Renal cortex interstitium (tissue), 15 donors: ENCODE results near the gene KIF2B. TPM values are rescaled to one million over a fixed set of nuclear protein-coding genes. Genes with fewer than 3 reads are reported as not detected.
"Not testable (repeated sequence)": the region's sequence is repeated elsewhere in the genome, so short reads cannot be mapped to it uniquely, and the experiment has no call there.

ENCODE experiments used
- DNase-seq, 11 donors: peaks; one replicate each; pipeline ENCODE4 v3.0.0-alpha.2; 2013; ENCODE audit warnings: low read depth in 9 of 11, low spot score in 4 of 11; ENCODE audit errors: extremely low read depth in 1 of 11
- long read RNA-seq, 16 experiments: transcript quantifications; one replicate each; lab custom pipeline, GENCODE V29; 2026
- polyA plus RNA-seq, 3 donors: library from polyadenylated mRNA; unstranded; fragments of 120-200 nt; gene quantifications; one replicate each; pipeline ENCODE4 v1.2.1, GENCODE V29; 2013; ENCODE audit not compliant: insufficient read length in 3 of 3

KIF2B gene, protein sequence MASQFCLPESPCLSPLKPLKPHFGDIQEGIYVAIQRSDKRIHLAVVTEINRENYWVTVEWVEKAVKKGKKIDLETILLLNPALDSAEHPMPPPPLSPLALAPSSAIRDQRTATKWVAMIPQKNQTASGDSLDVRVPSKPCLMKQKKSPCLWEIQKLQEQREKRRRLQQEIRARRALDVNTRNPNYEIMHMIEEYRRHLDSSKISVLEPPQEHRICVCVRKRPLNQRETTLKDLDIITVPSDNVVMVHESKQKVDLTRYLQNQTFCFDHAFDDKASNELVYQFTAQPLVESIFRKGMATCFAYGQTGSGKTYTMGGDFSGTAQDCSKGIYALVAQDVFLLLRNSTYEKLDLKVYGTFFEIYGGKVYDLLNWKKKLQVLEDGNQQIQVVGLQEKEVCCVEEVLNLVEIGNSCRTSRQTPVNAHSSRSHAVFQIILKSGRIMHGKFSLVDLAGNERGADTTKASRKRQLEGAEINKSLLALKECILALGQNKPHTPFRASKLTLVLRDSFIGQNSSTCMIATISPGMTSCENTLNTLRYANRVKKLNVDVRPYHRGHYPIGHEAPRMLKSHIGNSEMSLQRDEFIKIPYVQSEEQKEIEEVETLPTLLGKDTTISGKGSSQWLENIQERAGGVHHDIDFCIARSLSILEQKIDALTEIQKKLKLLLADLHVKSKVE
- polyA plus RNA-seq, result not detected
- long read RNA-seq, donor 1, result 0 reads
- long read RNA-seq, donor 2, partial matches to known transcripts, result 0 of 1 reads
- long read RNA-seq, donor 2, other reads (novel, unspliced or antisense), result 0 of 1 reads
- long read RNA-seq, donor 3, result 0 reads
- long read RNA-seq, donor 4, result 0 reads
- long read RNA-seq, donor 5, result 0 reads
- long read RNA-seq, donor 6, result 0 reads
- long read RNA-seq, donor 7, result 0 reads
- long read RNA-seq, donor 8, result 0 reads
- long read RNA-seq, donor 9, result 0 reads
- long read RNA-seq, donor 10, partial matches to known transcripts, result 0 of 1 reads
- long read RNA-seq, donor 10, other reads (novel, unspliced or antisense), result 0 of 1 reads
- long read RNA-seq, donor 11, result 0 reads
- long read RNA-seq, donor 12, result 0 reads
- long read RNA-seq, donor 13, result 0 reads
- long read RNA-seq, donor 14, result 0 reads
- long read RNA-seq, donor 15, result 0 reads
- long read RNA-seq, donor 16, result 0 reads

DNA sequence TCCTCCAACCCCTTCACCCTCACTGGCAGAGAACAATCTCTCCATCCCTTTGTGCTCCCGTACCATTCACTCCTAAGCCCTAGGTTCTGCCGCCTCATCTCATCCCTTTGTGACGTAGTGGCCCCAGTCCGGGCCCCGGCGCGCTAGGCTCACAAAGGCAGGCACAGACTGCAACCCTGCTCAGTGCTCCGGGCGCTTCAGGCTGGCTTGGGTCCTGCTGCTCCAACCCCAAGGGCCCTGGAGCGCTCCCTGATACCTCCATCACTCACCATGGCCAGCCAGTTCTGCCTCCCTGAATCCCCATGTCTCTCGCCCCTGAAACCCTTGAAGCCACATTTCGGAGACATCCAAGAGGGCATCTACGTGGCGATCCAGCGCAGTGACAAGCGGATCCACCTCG is at the start of gene KIF2B:
Gene KIF2B (plus strand): TSS at position 164 of the 400 bp plus-strand sequence. CDS start 107 bp downstream, at position 271.
- no peak for DNase-seq

DNA sequence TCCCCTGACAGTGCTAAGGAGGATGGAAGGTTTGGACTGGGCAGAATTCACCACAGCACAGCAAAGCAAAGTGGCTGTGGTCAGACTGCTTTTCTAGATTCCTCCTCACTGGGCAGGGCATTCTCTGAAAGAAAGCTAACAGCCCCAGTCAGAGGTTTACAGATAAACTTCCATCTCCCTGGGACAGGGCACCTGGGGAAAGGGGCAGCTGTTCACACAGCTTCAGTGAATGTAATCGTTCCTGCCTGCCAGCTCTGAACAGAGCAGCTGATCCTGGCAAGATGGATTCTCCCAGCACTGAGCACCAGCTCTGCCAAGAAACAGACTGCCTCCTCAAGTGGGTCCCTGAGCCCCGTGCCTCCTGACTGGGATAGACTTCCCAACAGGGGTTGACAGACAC is 42.4 kb upstream of the KIF2B start:
- DNase-seq, result no peak

DNA sequence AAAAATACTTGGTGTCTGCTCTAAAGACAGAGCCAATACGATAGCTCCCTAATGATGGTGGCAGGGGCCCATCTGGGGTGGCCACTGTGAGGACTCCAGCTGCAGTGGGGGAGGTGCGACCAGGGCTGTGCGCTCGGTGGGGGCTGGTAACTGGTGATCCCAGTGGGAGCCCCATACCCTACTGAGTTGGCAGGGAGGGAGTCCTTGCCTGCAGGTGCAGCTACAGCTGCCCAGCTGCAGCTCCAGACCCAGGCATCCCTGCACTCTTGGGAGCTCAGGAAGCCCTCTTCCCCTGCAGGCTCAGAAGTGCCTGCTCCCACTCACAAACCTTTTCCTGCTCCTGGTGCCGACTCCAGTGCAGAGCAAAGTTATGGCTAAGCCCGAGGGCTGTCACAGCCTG is 31.2 kb upstream of the KIF2B start:
- DNase-seq, result no peak

DNA sequence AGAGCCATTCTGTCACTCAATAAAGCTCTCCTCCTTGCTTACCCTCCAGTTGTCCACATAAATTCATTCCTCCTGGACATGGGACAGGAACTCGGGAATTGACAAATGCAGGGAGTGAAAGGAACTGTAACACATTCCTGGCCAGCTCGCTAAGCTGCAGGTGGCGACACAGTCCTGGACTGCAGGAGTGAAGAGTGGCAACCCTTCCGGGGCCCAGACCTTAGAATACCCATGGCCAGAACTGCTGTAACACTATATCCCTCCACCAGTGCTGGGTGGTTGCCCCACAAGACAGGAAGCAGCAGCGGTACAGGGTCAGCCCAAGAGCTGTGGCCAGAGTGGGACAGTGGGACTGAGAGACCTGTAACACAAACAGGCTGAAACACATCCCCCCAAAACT is 30.3 kb upstream of the KIF2B start:
- DNase-seq, result no peak

DNA sequence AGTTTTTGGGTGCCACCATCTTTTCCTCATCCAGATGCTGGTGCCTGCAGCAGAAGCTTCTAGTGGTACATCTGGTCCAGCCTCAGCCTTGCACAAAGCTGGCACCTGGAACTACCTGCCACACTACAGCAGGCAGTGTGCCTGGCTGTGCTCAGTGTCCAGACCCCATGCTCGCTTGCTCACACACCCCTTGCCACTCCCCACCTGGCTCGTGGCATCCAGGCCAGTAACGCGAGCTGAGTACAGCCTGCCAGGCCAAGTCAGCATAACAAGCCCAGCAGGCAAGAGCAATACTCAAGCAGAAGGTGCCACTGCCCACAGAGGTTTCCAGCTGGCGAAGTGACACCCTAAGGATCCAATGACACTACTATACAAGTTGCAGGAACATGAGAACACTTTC is 29.7 kb upstream of the KIF2B start:
- peak in 3 of 11 donors; percentile 2 for DNase-seq

DNA sequence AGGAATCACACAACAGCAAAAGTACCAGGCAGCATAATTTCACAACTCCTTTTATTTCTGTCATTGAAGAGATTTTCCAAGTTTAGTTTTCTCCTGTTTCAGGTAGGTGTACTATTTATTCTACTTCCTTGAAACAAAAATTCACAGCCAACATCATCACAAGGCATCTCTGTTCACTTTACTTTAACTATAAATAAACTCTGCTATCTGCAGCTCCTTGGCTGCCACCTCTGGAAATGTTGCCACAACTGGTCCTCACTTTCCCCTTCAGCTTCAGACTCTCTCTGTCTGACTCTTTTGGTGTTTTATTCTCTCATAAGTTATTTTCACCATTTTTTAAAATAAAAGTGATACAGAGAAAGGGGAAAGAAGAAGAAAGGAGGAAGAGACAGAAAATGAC is 27.9 kb upstream of the KIF2B start:
- DNase-seq, result no peak

DNA sequence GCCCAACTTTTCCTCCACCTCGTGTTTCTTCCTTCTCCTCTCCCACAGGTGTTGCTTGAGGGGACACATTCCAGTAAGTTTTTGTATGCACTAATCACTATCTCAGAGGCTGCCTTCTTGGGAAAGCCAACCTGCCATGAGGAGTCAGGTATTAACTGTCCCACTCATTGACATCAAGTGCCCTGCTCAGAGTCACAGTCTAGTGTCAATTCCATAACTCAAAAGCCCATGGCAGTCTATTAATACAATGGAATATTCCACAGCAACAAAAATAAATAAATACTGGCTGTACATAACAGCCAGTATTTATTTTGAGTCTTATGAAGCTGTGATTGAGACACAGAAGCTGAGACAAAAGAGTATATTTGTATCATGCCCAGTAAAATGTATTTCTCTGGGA is 26.1 kb upstream of the KIF2B start:
- no peak for DNase-seq

DNA sequence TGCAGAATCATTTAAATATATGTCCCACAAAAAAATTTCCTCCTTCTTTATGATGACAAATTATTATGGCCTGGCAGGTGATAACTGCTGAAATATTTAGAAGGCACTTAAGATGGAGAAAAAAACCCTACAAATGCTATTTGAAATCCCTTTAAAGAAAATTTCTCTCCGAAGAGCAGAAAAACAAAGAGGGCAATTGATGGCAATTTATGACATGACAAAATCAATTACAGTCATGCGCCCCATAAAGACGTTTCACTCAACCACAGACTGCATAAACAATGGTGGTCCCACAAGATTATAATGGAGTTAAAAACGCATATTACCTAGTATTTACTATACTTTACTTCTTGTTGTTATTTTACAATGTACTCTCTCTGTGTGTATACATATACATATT is 25.2 kb upstream of the KIF2B start:
- no peak for DNase-seq

DNA sequence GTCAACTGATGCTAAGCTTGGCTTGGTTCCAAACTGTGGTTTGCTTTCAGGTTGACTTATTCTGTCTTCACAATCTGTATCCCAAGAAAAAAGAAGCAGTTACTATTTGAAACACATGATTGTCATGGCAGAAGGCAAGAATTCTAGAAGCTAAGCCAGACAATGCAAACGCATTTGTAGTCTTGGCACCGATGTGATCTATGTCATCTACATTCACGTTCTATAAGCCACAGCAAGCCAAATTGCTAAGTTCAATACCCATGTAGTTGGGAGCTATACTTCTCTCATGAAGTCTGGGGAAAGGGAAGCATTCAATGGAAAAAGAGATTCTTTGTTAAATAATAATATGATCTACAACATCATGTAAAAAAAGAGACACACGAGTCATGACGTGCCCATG is 18.3 kb upstream of the KIF2B start:
- no peak for DNase-seq

DNA sequence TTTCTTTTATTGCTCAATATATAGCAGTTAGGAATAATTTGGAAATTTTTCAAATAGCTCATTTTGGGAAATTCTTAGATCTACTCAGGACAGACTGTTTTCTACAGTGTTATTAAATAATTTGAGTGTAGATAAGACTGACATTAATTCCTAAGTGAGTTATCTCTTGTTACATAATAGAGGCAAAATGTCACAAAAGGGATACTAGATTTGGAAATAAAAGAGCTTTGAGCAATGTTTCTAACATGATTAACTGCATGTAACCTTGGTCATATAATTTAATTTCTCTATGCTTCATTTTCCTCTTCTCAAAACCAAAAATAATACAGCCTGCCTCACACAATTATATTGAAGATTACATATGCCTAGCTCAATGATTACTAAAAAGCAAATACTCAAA is 16.3 kb upstream of the KIF2B start:
- DNase-seq, result no peak

DNA sequence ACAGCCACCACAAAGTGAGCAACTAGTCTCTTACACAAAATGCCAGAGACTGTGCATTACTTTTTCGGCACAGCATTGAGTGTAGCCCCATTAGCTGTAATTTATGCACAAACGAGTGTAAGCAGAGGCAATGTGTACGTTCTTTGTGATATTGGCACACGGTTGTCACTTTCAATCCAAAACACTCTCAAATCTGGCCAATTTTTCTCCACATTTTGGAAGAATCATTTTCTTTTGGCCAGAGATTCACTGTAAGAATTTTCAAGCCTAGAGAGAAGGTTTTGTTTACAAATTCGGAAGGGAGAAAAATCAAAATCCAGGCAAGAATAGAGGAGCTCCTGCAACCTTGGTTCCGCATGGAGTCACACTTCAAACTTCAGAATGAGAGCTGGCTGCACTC is 15.4 kb upstream of the KIF2B start:
- DNase-seq, result no peak

DNA sequence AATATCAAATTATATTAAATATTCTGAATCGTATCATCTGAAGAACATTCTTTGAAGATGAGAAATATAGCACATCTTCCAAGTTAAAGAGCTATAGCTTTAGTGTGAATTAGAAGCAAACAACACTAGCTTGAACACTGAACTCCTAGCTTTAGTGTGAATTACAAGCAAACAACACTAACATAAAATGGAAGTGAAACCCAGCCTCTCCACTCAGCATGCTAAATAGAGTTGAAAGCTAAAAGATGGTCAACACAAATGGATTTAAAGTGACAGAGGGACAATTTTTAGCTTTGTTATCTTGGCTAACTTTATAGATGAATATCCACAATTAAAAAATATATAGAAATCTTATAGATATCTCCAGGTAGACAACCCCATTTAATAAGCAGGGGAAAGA is 4.5 kb upstream of the KIF2B start:
- DNase-seq, result no peak

DNA sequence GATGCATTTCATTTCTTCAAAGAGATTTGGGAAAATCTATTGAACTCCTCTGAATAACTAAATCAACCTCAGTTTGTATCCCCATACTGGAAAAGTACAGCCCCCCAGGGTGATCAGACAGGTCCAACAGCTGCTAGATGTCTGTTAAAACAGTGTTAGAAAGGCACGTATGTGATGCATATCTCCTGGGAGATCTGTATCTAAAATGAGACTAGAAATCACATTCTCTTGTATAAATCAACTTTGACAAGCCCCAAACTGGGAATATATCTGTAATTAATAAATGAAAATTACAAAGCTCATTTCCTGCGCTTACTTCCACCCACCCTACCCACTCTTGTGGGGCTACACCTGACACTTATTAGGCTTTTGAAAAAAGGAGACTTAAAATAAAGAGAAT is 3.8 kb upstream of the KIF2B start:
- DNase-seq, result no peak

DNA sequence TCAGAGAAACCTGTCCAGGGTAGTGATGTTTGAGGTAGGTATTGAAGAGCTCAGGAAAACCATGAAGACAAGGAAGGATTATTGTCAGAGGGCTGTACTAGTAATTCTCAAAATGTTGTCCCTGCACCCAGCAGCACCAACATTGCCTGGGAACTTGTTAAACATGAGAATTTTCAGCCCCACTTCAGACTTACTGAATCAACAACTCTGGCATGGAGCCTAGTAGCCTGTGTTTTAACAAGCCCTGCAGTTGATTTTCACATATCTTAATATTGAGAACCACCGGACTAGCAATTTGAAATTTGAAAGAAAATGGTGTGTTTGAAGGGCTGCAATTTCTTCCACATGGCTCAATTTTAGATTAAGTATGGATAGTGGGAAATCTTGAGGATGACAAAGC is 2.8 kb upstream of the KIF2B start:
- DNase-seq, result no peak

DNA sequence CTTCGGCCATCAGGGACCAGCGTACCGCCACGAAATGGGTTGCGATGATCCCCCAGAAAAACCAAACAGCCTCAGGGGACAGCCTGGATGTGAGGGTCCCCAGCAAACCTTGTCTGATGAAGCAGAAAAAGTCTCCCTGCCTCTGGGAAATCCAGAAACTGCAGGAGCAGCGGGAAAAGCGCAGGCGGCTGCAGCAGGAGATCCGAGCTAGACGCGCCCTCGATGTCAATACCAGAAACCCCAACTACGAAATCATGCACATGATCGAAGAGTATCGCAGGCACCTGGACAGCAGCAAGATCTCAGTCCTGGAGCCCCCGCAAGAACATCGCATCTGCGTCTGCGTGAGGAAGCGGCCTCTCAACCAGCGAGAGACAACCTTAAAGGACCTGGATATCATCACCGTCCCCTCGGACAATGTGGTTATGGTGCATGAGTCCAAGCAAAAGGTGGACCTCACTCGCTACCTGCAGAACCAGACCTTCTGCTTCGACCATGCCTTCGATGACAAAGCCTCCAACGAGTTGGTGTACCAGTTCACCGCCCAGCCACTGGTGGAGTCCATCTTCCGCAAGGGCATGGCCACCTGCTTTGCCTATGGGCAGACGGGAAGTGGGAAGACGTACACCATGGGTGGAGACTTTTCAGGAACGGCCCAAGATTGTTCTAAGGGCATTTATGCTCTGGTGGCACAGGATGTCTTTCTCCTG is 769 bp downstream of the KIF2B start:
- DNase-seq, result no peak

DNA sequence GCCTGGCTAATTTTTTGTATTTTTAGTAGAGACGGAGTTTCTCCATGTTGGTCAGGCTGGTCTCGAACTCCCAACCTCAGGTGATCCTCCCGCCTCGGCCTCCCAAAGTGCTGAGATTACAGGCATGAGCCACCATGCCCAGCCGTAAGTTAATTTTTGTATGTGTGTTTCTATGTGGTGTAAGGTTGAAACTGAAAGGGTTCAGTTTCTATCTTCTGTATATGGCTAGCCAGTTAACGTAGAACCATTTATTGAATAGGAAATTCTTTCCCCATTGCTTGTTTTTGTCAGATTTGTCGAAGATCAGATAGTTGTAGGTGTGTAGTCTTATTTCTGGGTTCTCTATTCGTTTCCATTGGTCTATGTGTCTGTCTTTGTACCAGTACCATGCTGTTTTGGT is 12.0 kb downstream of the KIF2B start:
- not testable (repeated sequence) for DNase-seq

DNA sequence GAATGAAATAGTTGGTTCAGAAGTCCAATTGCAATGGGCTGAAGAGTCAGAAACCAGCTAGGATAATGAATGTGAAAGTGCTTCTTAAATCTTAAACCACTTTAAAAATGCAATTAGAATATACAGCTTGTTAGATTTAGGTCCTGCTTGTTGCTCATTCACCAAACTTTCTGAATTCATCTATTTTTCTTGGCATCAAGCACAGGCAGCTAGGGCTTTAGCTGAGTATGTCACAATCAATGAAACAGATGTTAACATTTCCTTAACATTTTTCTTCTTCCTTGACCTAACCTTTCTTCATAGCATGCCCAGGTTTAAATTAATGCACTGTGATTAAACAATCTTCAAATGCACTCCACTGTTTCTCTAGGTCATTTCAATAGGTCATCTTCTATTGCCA is 14.4 kb downstream of the KIF2B start:
- no peak for DNase-seq

DNA sequence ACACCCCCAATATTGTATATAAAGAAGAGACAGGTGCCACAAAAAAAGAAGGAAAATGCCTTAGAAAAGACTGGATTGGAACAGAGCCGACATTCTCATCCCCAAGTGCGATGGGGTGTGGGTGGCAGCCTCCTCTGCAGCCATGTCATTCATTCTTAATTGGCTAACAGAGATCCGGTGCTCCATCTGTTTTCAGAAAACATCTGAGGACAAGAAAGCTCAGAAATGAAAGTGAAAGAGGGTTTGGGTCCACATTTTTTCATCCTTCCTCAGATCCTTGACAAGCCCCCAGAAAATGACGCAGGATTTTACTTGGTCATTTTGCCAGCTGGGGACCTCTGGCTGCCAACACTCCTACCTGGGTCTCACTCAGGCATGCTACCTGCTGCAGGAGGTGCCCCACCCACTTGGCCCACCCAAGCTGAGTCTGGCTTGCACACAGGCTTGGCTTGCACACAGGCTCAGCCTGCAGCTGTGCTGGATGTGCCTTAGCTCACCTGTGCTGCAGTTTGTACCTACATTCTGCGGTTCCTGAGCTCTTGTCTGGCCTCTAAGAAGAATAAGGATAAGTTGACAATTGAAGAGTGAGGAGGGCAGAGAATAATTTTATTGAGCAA is 21.9 kb downstream of the KIF2B start:
- no peak for DNase-seq

DNA sequence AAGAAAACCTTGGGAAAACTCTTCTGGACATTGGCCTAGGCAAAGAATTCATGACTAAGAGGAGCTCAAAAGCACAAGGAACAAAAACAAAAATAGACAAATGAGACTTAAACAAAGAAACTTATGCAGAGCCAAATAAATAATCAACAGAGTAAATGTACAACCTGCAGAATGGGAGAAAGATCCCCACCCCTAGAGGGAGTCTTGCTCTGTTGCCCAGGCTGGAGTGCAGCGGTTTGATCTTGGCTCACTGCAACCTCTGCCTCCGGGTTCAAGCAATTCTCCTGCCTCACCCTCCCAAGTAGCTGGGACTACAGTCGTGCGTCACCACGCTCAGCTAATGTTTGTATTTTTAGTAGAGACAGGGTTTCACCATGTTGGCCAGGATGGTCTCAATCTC is 48.4 kb downstream of the KIF2B start:
- DNase-seq, result not testable (repeated sequence)
